ENCODE measurements around the gene WDFY4.

Gene WDFY4

GRCh38 chr10:48800007-48800675 lies 115.5 kb downstream of the WDFY4 start:
- DNase-seq: no peak

GRCh38 chr10:48801001-48801421 lies 116.3 kb downstream of the WDFY4 start:
- DNase-seq: no peak

GRCh38 chr10:48802611-48803071 lies 118.0 kb downstream of the WDFY4 start:
- no peak for DNase-seq

- DNase-seq: no peak
Measured at GRCh38 chr10:48803801-48804584, 119.3 kb downstream of the WDFY4 start.

GRCh38 chr10:48804740-48805182 lies 120.1 kb downstream of the WDFY4 start:
- no peak for DNase-seq

GRCh38 chr10:48805411-48805810 lies 120.7 kb downstream of the WDFY4 start:
- no peak for DNase-seq

GRCh38 chr10:48805848-48806247 lies 121.2 kb downstream of the WDFY4 start:
- DNase-seq: no peak

- no peak for DNase-seq
Measured at GRCh38 chr10:48806342-48806741, 121.7 kb downstream of the WDFY4 start.

GRCh38 chr10:48807791-48808470 lies 123.3 kb downstream of the WDFY4 start:
- no peak for DNase-seq

- DNase-seq: no peak
Measured at GRCh38 chr10:48809261-48809660, 124.6 kb downstream of the WDFY4 start.

- no peak for DNase-seq
Measured at GRCh38 chr10:48811461-48811860, 126.8 kb downstream of the WDFY4 start.

- DNase-seq: no peak
Measured at GRCh38 chr10:48811917-48812316, 127.2 kb downstream of the WDFY4 start.

GRCh38 chr10:48813291-48813690 lies 128.6 kb downstream of the WDFY4 start:
- no peak for DNase-seq

GRCh38 chr10:48813825-48814224 lies 129.2 kb downstream of the WDFY4 start:
- DNase-seq: no peak

GRCh38 chr10:48814933-48815332 lies 130.3 kb downstream of the WDFY4 start:
- DNase-seq: no peak

GRCh38 chr10:48817141-48817540 lies 132.5 kb downstream of the WDFY4 start:
- no peak for DNase-seq

- DNase-seq: no peak
Measured at GRCh38 chr10:48818081-48818480, 133.4 kb downstream of the WDFY4 start.

- no peak for DNase-seq
Measured at GRCh38 chr10:48818861-48819520, 134.3 kb downstream of the WDFY4 start.

- no peak for DNase-seq
Measured at GRCh38 chr10:48819783-48820182, 135.1 kb downstream of the WDFY4 start.

- DNase-seq: no peak
Measured at GRCh38 chr10:48820231-48820630, 135.6 kb downstream of the WDFY4 start.

- no peak for DNase-seq
Measured at GRCh38 chr10:48820699-48821098, 136.0 kb downstream of the WDFY4 start.

GRCh38 chr10:48821111-48821510 lies 136.4 kb downstream of the WDFY4 start:
- DNase-seq: no peak

GRCh38 chr10:48821692-48822091 lies 137.0 kb downstream of the WDFY4 start:
- DNase-seq: no peak

Data from NCI-H1417 treated with DMSO at 0.1 percent for 48 hours (cell line).